HEK293 (cell line): ENCODE data around the gene FOXO4.

Experiments used
- CTCF ChIA-PET: fragments of 350-600 bp; formaldehyde crosslinking; extraction: SDS; loops from one replicate; lab custom pipeline; 2021; ENCODE audit warnings: antibody characterized with exemption; lab: Yijun Ruan, JAX
- POLR2A ChIA-PET: fragments of 300-600 bp; formaldehyde crosslinking; extraction: SDS; loops from one replicate; lab custom pipeline; 2020; ENCODE audit warnings: antibody characterized with exemption, inconsistent platforms; lab: Yijun Ruan, JAX
- H3K27ac ChIP-seq: fragments of 200-500 bp; sonication (Bioruptor generic); 2 replicates; pipeline ENCODE4 v1.5.1; 2014; ENCODE audit warnings: low read depth, low read length, control low read depth, inconsistent platforms; ENCODE audit errors: extremely low read depth
- H3K36me3 ChIP-seq, 2 experiments: fragments of 200-500 bp in 1 of 2; sonication (Bioruptor generic) in 1 of 2; 1 replicate in 1 of 2; 2 replicates in 1 of 2; pipeline ENCODE4 v1.5.1; 2014 to 2017; ENCODE audit warnings: inconsistent platforms in 2 of 2, low read length in 2 of 2; ENCODE audit not compliant: control insufficient read depth in 2 of 2, insufficient read depth in 1 of 2
- H3K4me1 ChIP-seq: fragments of 200-500 bp; sonication (Bioruptor generic); 2 replicates; pipeline ENCODE4 v1.5.1; 2014; ENCODE audit warnings: mild to moderate bottlenecking, low read length, inconsistent platforms; ENCODE audit not compliant: control insufficient read depth, insufficient read depth
- H3K4me3 ChIP-seq: 2 replicates; pipeline ENCODE4 v1.5.1; 2011; ENCODE audit warnings: low read depth, mild to moderate bottlenecking, control low read depth, low read length, moderate library complexity
- H3K9me3 ChIP-seq: fragments of 200-500 bp; sonication (Bioruptor generic); 2 replicates; pipeline ENCODE4 v1.5.1; 2014; ENCODE audit warnings: low read depth, low read length, inconsistent platforms; ENCODE audit not compliant: control insufficient read depth, insufficient read depth
- GLIS2 ChIP-seq: fragments of 450-650 bp; formaldehyde crosslinking; IDR thresholded peaks from 2 replicates; pipeline ENCODE4 v1.5.1; 2016; ENCODE audit warnings: missing biosample characterization, missing genetic modification characterization
- HOXA7 ChIP-seq: sonication (generic); formaldehyde crosslinking; IDR thresholded peaks from 2 replicates; pipeline ENCODE4 v1.8.1; 2022; ENCODE audit warnings: missing genetic modification reagents, borderline replicate concordance
- PRDM1 ChIP-seq: fragments of 450-650 bp; formaldehyde crosslinking; IDR thresholded peaks from 2 replicates; pipeline ENCODE4; 2016; ENCODE audit warnings: missing biosample characterization, missing genetic modification characterization
- SCRT1 ChIP-seq: fragments of 450-650 bp; formaldehyde crosslinking; IDR thresholded peaks from 2 replicates; pipeline ENCODE4 v1.5.1; 2016; ENCODE audit warnings: missing biosample characterization, missing genetic modification characterization, borderline replicate concordance
- TRIM28 ChIP-seq: IDR thresholded peaks from 2 replicates; pipeline ENCODE4 v1.6.1; 2011; ENCODE audit warnings: low read length, control low read depth, borderline replicate concordance
- ZBTB1 ChIP-seq: fragments of 450-650 bp; formaldehyde crosslinking; IDR thresholded peaks from 2 replicates; pipeline ENCODE4 v1.5.1; 2016; ENCODE audit warnings: missing biosample characterization, missing genetic modification characterization
- ZBTB17 ChIP-seq: fragments of 450-650 bp; formaldehyde crosslinking; IDR thresholded peaks from 2 replicates; pipeline ENCODE4 v1.5.1; 2016; ENCODE audit warnings: missing biosample characterization, missing genetic modification characterization
- ZBTB7A ChIP-seq: fragments of 450-650 bp; formaldehyde crosslinking; IDR thresholded peaks from 2 replicates; pipeline ENCODE4 v1.5.1; 2016; ENCODE audit warnings: low read depth, missing biosample characterization, missing genetic modification characterization
- ZIC2 ChIP-seq: fragments of 450-650 bp; formaldehyde crosslinking; IDR thresholded peaks from 2 replicates; pipeline ENCODE4 v1.5.1; 2016; ENCODE audit warnings: missing biosample characterization, missing genetic modification characterization
- ZNF133 ChIP-seq: fragments of 450-650 bp; formaldehyde crosslinking; IDR thresholded peaks from 2 replicates; pipeline ENCODE4 v1.5.1; 2016; ENCODE audit warnings: missing biosample characterization, missing genetic modification characterization
- ZNF169 ChIP-seq: fragments of 450-650 bp; formaldehyde crosslinking; IDR thresholded peaks from 2 replicates; pipeline ENCODE4 v1.5.1; 2016; ENCODE audit warnings: missing biosample characterization, missing genetic modification characterization
- ZNF211 ChIP-seq: fragments of 450-650 bp; formaldehyde crosslinking; IDR thresholded peaks from 2 replicates; pipeline ENCODE4 v1.5.1; 2016; ENCODE audit warnings: low read depth, missing biosample characterization, missing genetic modification characterization
- ZNF341 ChIP-seq: fragments of 450-650 bp; formaldehyde crosslinking; IDR thresholded peaks from 2 replicates; pipeline ENCODE4; 2016; ENCODE audit warnings: low read depth, missing biosample characterization, missing genetic modification characterization
- ZNF354C ChIP-seq: fragments of 450-650 bp; formaldehyde crosslinking; IDR thresholded peaks from 2 replicates; pipeline ENCODE4 v1.5.1; 2016; ENCODE audit warnings: missing biosample characterization, missing genetic modification characterization, low read depth, borderline replicate concordance
- ZNF473 ChIP-seq: fragments of 450-650 bp; formaldehyde crosslinking; IDR thresholded peaks from 2 replicates; pipeline ENCODE4 v1.5.1; 2017; ENCODE audit warnings: missing biosample characterization, missing genetic modification characterization
- ZNF776 ChIP-seq: fragments of 450-650 bp; formaldehyde crosslinking; IDR thresholded peaks from 2 replicates; pipeline ENCODE4 v1.5.0; 2017; ENCODE audit warnings: missing biosample characterization, missing genetic modification characterization, borderline replicate concordance
- ZNF791 ChIP-seq: fragments of 450-650 bp; formaldehyde crosslinking; IDR thresholded peaks from 2 replicates; pipeline ENCODE4 v1.5.1; 2016; ENCODE audit warnings: missing biosample characterization, missing genetic modification characterization
- ZNF792 ChIP-seq: fragments of 450-650 bp; formaldehyde crosslinking; IDR thresholded peaks from 2 replicates; pipeline ENCODE4 v1.5.1; 2016; ENCODE audit warnings: missing biosample characterization, missing genetic modification characterization
- ZSCAN16 ChIP-seq: fragments of 450-650 bp; formaldehyde crosslinking; IDR thresholded peaks from 2 replicates; pipeline ENCODE4 v1.5.1; 2016; ENCODE audit warnings: missing biosample characterization, missing genetic modification characterization
- TF ChIP-seq, protein P1 (sequence below): fragments of 450-650 bp; formaldehyde crosslinking; IDR thresholded peaks from 2 replicates; pipeline ENCODE4 v1.5.1; 2017; ENCODE audit warnings: missing biosample characterization, mild to moderate bottlenecking, missing genetic modification characterization, moderate library complexity
- TF ChIP-seq, protein P2 (sequence below): fragments of 450-650 bp; formaldehyde crosslinking; IDR thresholded peaks from 2 replicates; pipeline ENCODE4 v1.5.1; 2016; ENCODE audit warnings: missing biosample characterization, missing genetic modification characterization
- TF ChIP-seq, protein P3 (sequence below): fragments of 450-650 bp; formaldehyde crosslinking; IDR thresholded peaks from 2 replicates; pipeline ENCODE4 v1.5.1; 2016; ENCODE audit warnings: missing biosample characterization, missing genetic modification characterization
- TF ChIP-seq, protein P4 (sequence below): fragments of 450-650 bp; formaldehyde crosslinking; optimal IDR thresholded peaks from 2 replicates; pipeline ENCODE3; 2016; ENCODE audit warnings: missing biosample characterization, mild to moderate bottlenecking, missing genetic modification characterization
- TF ChIP-seq, protein P5 (sequence below): fragments of 450-650 bp; formaldehyde crosslinking; IDR thresholded peaks from 2 replicates; pipeline ENCODE4 v1.5.1; 2017; ENCODE audit warnings: missing biosample characterization, missing genetic modification characterization
- TF ChIP-seq, protein P6 (sequence below): IDR thresholded peaks from 2 replicates; pipeline ENCODE4 v1.6.1; 2011; ENCODE audit warnings: mild to moderate bottlenecking, low read depth, low read length, borderline replicate concordance
- TF ChIP-seq, protein P7 (sequence below): fragments of 450-650 bp; formaldehyde crosslinking; IDR thresholded peaks from 2 replicates; pipeline ENCODE4 v1.5.1; 2016; ENCODE audit warnings: missing biosample characterization, missing genetic modification characterization

Gene FOXO4

DNA sequence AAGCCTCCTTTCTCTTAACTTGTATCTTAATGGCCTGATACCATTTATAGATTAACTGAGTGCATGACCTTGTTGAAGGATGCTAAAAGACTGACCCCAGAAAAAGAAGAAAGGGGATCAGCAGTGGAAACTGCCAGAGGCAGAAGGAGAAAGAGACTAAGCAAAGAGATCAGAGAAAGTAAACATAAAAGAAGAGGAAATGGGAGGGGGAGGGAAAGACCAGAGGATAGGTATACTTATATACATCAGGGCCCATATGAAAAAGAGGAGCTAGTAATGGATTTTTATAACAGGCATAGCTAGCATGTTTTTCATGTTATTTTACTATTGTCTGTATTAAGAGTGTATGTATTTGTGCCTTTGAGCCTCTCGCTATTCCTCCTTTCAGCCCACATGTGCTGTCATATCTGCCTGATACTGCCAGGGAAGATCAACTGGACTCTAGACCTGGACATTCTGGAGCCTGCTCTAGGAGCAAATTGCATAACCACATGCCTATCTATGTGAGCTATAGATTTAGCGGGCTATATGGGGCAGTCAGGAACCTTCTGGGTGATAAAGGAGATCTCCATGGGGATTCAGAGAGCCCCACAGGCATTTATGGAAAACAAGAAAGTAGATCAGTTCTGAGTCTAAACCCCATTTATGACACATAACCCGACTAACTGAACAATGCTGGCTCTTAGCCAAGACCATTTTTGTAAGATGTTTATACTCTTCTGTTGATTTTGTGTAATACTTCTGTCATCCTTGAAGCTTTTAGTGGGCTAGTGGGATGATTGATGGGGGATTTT, 14.1 kb upstream of the FOXO4 start:
- H3K9me3 ChIP-seq = no peaks in the 10 kb centered on the region
- H3K36me3 ChIP-seq = no peaks in the 10 kb centered on the region
- ChIA-PET CTCF (interaction anchor here (0.6 to 1.2 kb wide), 3 partner anchors 23 to 102 kb away, joined by 3 to 4 read pairs (median 3); no protein-coding TSS in a partner anchor), POLR2A (interaction anchor here (1.2 kb wide), 1 partner anchor 14 kb away, joined by 5 read pairs; the partner anchor contains the start of gene SNX12)
- H3K4me3 ChIP-seq = no peak overlapping the region
- H3K4me1 ChIP-seq = peaks cover 12% of the 10 kb centered on the region
- H3K27ac ChIP-seq = peak overlapping the region; percentile 24; the same call in 1 of the 2 replicates
- TF ChIP-seq ZNF341 (tag by site-specific recombination) = no peak
- no peak for TF ChIP-seq ZNF169 (tag by site-specific recombination)
- TF ChIP-seq ZBTB17 (tag by site-specific recombination) = peak; percentile 67
- no peak for TF ChIP-seq ZNF354C (tag by site-specific recombination)
- TF ChIP-seq, protein P1, sequence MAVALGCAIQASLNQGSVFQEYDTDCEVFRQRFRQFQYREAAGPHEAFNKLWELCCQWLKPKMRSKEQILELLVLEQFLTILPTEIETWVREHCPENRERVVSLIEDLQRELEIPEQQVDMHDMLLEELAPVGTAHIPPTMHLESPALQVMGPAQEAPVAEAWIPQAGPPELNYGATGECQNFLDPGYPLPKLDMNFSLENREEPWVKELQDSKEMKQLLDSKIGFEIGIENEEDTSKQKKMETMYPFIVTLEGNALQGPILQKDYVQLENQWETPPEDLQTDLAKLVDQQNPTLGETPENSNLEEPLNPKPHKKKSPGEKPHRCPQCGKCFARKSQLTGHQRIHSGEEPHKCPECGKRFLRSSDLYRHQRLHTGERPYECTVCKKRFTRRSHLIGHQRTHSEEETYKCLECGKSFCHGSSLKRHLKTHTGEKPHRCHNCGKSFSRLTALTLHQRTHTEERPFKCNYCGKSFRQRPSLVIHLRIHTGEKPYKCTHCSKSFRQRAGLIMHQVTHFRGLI (tag by site-specific recombination) = no peak
- no peak for TF ChIP-seq ZNF792 (tag by site-specific recombination)
- TF ChIP-seq ZNF776 (tag by site-specific recombination) = no peak
- TF ChIP-seq ZBTB1 (tag by site-specific recombination) = 0 out of 2 replicates have a peak, but pooled peaks have one; percentile 30
- TF ChIP-seq PRDM1 = 0 out of 2 replicates have a peak, but pooled peaks have one; percentile 19
- TF ChIP-seq, protein P2, sequence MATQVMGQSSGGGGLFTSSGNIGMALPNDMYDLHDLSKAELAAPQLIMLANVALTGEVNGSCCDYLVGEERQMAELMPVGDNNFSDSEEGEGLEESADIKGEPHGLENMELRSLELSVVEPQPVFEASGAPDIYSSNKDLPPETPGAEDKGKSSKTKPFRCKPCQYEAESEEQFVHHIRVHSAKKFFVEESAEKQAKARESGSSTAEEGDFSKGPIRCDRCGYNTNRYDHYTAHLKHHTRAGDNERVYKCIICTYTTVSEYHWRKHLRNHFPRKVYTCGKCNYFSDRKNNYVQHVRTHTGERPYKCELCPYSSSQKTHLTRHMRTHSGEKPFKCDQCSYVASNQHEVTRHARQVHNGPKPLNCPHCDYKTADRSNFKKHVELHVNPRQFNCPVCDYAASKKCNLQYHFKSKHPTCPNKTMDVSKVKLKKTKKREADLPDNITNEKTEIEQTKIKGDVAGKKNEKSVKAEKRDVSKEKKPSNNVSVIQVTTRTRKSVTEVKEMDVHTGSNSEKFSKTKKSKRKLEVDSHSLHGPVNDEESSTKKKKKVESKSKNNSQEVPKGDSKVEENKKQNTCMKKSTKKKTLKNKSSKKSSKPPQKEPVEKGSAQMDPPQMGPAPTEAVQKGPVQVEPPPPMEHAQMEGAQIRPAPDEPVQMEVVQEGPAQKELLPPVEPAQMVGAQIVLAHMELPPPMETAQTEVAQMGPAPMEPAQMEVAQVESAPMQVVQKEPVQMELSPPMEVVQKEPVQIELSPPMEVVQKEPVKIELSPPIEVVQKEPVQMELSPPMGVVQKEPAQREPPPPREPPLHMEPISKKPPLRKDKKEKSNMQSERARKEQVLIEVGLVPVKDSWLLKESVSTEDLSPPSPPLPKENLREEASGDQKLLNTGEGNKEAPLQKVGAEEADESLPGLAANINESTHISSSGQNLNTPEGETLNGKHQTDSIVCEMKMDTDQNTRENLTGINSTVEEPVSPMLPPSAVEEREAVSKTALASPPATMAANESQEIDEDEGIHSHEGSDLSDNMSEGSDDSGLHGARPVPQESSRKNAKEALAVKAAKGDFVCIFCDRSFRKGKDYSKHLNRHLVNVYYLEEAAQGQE (tag by site-specific recombination) = no peak
- peak; percentile 63; the same call in 1 of the 2 replicates for TF ChIP-seq TRIM28
- TF ChIP-seq, protein P3, sequence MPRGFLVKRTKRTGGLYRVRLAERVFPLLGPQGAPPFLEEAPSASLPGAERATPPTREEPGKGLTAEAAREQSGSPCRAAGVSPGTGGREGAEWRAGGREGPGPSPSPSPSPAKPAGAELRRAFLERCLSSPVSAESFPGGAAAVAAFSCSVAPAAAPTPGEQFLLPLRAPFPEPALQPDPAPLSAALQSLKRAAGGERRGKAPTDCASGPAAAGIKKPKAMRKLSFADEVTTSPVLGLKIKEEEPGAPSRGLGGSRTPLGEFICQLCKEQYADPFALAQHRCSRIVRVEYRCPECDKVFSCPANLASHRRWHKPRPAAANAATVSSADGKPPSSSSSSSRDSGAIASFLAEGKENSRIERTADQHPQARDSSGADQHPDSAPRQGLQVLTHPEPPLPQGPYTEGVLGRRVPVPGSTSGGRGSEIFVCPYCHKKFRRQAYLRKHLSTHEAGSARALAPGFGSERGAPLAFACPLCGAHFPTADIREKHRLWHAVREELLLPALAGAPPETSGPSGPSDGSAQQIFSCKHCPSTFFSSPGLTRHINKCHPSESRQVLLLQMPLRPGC (tag by site-specific recombination) = peak; percentile 85
- TF ChIP-seq ZSCAN16 = no peak
- no peak for TF ChIP-seq HOXA7 (CRISPR knock-in tag)
- TF ChIP-seq ZNF791 (tag by site-specific recombination) = no peak
- no peak for TF ChIP-seq ZNF473 (tag by site-specific recombination)
- TF ChIP-seq, protein P4, sequence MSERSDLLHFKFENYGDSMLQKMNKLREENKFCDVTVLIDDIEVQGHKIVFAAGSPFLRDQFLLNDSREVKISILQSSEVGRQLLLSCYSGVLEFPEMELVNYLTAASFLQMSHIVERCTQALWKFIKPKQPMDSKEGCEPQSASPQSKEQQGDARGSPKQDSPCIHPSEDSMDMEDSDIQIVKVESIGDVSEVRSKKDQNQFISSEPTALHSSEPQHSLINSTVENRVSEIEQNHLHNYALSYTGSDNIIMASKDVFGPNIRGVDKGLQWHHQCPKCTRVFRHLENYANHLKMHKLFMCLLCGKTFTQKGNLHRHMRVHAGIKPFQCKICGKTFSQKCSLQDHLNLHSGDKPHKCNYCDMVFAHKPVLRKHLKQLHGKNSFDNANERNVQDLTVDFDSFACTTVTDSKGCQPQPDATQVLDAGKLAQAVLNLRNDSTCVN = no peak
- TF ChIP-seq, protein P5, sequence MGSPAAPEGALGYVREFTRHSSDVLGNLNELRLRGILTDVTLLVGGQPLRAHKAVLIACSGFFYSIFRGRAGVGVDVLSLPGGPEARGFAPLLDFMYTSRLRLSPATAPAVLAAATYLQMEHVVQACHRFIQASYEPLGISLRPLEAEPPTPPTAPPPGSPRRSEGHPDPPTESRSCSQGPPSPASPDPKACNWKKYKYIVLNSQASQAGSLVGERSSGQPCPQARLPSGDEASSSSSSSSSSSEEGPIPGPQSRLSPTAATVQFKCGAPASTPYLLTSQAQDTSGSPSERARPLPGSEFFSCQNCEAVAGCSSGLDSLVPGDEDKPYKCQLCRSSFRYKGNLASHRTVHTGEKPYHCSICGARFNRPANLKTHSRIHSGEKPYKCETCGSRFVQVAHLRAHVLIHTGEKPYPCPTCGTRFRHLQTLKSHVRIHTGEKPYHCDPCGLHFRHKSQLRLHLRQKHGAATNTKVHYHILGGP (tag by site-specific recombination) = no peak
- TF ChIP-seq, protein P6, sequence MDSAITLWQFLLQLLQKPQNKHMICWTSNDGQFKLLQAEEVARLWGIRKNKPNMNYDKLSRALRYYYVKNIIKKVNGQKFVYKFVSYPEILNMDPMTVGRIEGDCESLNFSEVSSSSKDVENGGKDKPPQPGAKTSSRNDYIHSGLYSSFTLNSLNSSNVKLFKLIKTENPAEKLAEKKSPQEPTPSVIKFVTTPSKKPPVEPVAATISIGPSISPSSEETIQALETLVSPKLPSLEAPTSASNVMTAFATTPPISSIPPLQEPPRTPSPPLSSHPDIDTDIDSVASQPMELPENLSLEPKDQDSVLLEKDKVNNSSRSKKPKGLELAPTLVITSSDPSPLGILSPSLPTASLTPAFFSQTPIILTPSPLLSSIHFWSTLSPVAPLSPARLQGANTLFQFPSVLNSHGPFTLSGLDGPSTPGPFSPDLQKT = no peak
- TF ChIP-seq ZBTB7A (tag by site-specific recombination) = no peak
- TF ChIP-seq ZNF211 = no peak
- peak; percentile 31; the same call in 1 of the 2 replicates for TF ChIP-seq ZIC2 (tag by site-specific recombination)
- TF ChIP-seq SCRT1 (tag by site-specific recombination) = no peak
- TF ChIP-seq, protein P7, sequence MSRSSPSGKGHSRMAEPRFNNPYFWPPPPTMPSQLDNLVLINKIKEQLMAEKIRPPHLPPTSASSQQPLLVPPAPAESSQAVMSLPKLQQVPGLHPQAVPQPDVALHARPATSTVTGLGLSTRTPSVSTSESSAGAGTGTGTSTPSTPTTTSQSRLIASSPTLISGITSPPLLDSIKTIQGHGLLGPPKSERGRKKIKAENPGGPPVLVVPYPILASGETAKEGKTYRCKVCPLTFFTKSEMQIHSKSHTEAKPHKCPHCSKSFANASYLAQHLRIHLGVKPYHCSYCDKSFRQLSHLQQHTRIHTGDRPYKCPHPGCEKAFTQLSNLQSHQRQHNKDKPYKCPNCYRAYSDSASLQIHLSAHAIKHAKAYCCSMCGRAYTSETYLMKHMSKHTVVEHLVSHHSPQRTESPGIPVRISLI (tag by site-specific recombination) = no peak
- TF ChIP-seq GLIS2 = no peak
- TF ChIP-seq ZNF133 = no peak
